KG1 (cell line): ENCODE data around the gene TMEM240.
"Not testable (repeated sequence)": the region's sequence is repeated elsewhere in the genome, so short reads cannot be mapped to it uniquely, and the experiment has no call there.

Experiments
- DNase-seq: peaks from one replicate; lab custom pipeline; 2025; lab: John Stamatoyannopoulos, UW

The TMEM240 gene

GRCh38 chr1:1524750-1525383 is 15.6 kb downstream of the TMEM240 start:
- not testable (repeated sequence) for DNase-seq

- DNase-seq: not testable (repeated sequence)
Measured at GRCh38 chr1:1523651-1524050, 16.8 kb downstream of the TMEM240 start.

GRCh38 chr1:1523226-1523625 is 17.2 kb downstream of the TMEM240 start:
- not testable (repeated sequence) for DNase-seq

- DNase-seq: not testable (repeated sequence)
Measured at GRCh38 chr1:1522536-1522935, 17.9 kb downstream of the TMEM240 start.

- no peak for DNase-seq
Measured at GRCh38 chr1:1521331-1521730, 19.1 kb downstream of the TMEM240 start.

- not testable (repeated sequence) for DNase-seq
Measured at GRCh38 chr1:1519805-1520505, 20.5 kb downstream of the TMEM240 start.

GRCh38 chr1:1518621-1519007 is 21.8 kb downstream of the TMEM240 start:
- not testable (repeated sequence) for DNase-seq

GRCh38 chr1:1517973-1518620 is 22.3 kb downstream of the TMEM240 start:
- DNase-seq: no peak

GRCh38 chr1:1516923-1517322 is 23.5 kb downstream of the TMEM240 start:
- not testable (repeated sequence) for DNase-seq

- not testable (repeated sequence) for DNase-seq
Measured at GRCh38 chr1:1514376-1514775, 26.0 kb downstream of the TMEM240 start.

- DNase-seq: not testable (repeated sequence)
Measured at GRCh38 chr1:1513675-1514074, 26.7 kb downstream of the TMEM240 start.

GRCh38 chr1:1512425-1512824 is 28.0 kb downstream of the TMEM240 start:
- not testable (repeated sequence) for DNase-seq

- peak; percentile 90 for DNase-seq
Measured at GRCh38 chr1:1511533-1512285, 28.7 kb downstream of the TMEM240 start, which contains the start of gene ATAD3A. Gene ATAD3A (plus strand): TSS chr1:1512162. CDS start chr1:1512269, 107 bp downstream.

- DNase-seq: peak; percentile 56
Measured at GRCh38 chr1:1510912-1511532, 29.4 kb downstream of the TMEM240 start.

GRCh38 chr1:1509465-1509850 is 31.0 kb downstream of the TMEM240 start:
- not testable (repeated sequence) for DNase-seq

GRCh38 chr1:1508775-1509464 is 31.5 kb downstream of the TMEM240 start:
- not testable (repeated sequence) for DNase-seq

- no peak for DNase-seq
Measured at GRCh38 chr1:1507305-1507704, 33.1 kb downstream of the TMEM240 start.

- not testable (repeated sequence) for DNase-seq
Measured at GRCh38 chr1:1505801-1506200, 34.6 kb downstream of the TMEM240 start.

- DNase-seq: not testable (repeated sequence)
Measured at GRCh38 chr1:1505366-1505798, 35.0 kb downstream of the TMEM240 start.

GRCh38 chr1:1504777-1505365 is 35.6 kb downstream of the TMEM240 start:
- peak; percentile 41 for DNase-seq
